HUES64 (cell line): ENCODE data around the gene RHOT1. TPM values are rescaled to one million over a fixed set of nuclear protein-coding genes. Genes with fewer than 3 reads are reported as not detected.
"Not testable (repeated sequence)": the region's sequence is repeated elsewhere in the genome, so short reads cannot be mapped to it uniquely, and the experiment has no call there.

Experiments
- H3K27ac ChIP-seq: 2 replicates; pipeline ENCODE4 v1.7.0; 2013; ENCODE audit warnings: low read depth, low read length, inconsistent platforms
- H3K27me3 ChIP-seq: 2 replicates; pipeline ENCODE4 v1.6.1; 2013; ENCODE audit warnings: mild to moderate bottlenecking, low read length; ENCODE audit not compliant: insufficient read depth
- H3K36me3 ChIP-seq: 2 replicates; pipeline ENCODE4 v1.6.1; 2013; ENCODE audit warnings: mild to moderate bottlenecking, low read length; ENCODE audit not compliant: insufficient read depth
- H3K4me1 ChIP-seq: 2 replicates; pipeline ENCODE4 v1.6.1; 2013; ENCODE audit warnings: mild to moderate bottlenecking, low read length, moderate library complexity; ENCODE audit not compliant: insufficient read depth
- H3K4me3 ChIP-seq: 2 replicates; pipeline ENCODE4 v1.5.1; 2013; ENCODE audit warnings: mild to moderate bottlenecking, low read length, moderate library complexity
- H3K9ac ChIP-seq: 2 replicates; pipeline ENCODE4 v1.6.1; 2013; ENCODE audit warnings: mild to moderate bottlenecking, low read depth, low read length
- H3K9me3 ChIP-seq: 2 replicates; pipeline ENCODE4 v1.6.1; 2013; ENCODE audit warnings: low read depth, low read length; ENCODE audit not compliant: insufficient read depth
- WGBS: fragments of 150-250, 120-280 bp; methylation state at CpG from one replicate; pipeline ENCODE4 v1.1.7; 2013; ENCODE audit warnings: missing lambda C conversion rate; 5-methylcytosine and 5-hydroxymethylcytosine counted together
- polyA plus RNA-seq, 2 experiments: library from polyadenylated mRNA; stranded (reverse); fragments of 50-300 nt; gene quantifications; one replicate each; pipeline ENCODE4 v1.2.3, GENCODE V29; 2013

RHOT1 gene
- 26.1 TPM for polyA plus RNA-seq (2013, experiment 1 of 2)
- polyA plus RNA-seq (2013, experiment 2 of 2): 27.4 TPM

DNA sequence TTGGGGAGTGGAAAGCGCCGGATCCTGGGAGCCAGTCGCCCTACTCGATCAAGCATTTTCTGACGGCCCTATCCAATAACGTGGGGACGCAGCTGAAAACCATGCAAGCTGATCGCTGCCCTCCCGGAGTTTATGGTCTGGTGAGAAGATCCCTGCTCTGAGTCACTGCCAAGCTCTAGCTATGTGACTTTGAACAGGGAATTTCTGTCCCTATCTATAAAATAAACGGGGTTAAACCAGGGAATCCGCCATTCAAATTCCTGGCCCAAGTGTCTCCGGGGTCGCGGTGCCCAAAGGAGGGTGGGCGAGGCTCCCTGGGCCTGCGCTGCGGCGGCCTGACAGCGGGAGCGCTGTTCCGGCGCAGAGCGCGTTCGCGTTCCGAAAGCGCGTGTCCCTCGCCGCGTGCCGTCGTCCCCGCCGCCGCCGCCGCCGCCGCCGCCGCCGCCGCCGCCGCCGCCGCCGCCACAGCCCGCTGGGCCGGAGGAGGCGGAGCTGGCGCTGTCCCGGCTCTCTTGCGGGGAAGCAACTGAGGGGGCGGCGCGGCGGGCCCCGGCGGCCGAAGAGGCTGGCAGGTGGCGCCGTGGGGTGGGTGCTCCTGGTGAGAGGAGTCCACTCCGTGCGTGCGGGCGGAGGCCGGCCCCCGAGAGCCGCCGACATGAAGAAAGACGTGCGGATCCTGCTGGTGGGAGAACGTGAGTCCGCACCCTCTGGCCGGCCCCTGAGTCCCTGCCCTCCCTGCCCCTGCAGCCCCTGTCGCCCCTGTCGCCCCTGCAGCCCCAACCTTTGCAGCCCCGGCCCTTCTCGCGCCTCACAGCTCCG is at the start of gene RHOT1:
Gene RHOT1, plus strand, starts transcription at position 465 of the 819 bp plus-strand sequence. Its CDS starts 191 bp downstream, at position 656.
- under 1% methylated on average over 84 of the region's 84 CpGs for WGBS
- H3K4me3 ChIP-seq: peak within 1 kb of the TSS; percentile 88
- peak within 1 kb of the TSS; percentile 77 for H3K9ac ChIP-seq
- H3K36me3 ChIP-seq: no peaks in the 10 kb centered on the region
- H3K27ac ChIP-seq: peak within 1 kb of the TSS; percentile 71; the same call in 1 of the 2 replicates
- H3K27me3 ChIP-seq: no peaks in the 10 kb centered on the region
- peaks cover 12% of the 10 kb centered on the region for H3K4me1 ChIP-seq
- H3K9me3 ChIP-seq: no peaks in the 10 kb centered on the region

DNA sequence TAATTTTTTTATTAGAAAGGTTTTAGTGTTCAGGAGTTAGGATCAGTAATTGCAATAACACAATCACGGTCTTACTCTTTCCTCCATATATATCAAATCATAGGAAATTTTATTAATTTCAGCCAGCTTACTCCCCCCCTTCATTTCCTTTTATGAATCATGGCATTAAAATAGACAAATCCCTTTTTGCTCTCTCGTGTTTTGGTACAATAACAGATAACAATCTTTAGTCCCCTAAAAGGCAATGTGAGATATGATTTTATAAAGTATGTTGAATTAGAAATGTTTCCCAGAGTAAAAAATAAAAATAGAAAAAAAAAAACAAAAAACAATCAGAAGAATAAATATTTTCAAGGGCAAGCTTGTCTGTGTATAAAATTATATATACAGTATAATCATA is 42.6 kb upstream of the RHOT1 start:
- Histone ChIP-seq H3K9ac (no peak overlapping the region), H3K4me3 (no peak overlapping the region), H3K27me3 (no peaks in the 10 kb centered on the region), H3K27ac (no peak overlapping the region), H3K9me3 (no peaks in the 10 kb centered on the region), H3K36me3 (no peaks in the 10 kb centered on the region), H3K4me1 (peaks cover 9% of the 10 kb centered on the region; the same call in 1 of the 2 replicates)
- 95% methylated on average over 2 of the region's 2 CpGs for WGBS

DNA sequence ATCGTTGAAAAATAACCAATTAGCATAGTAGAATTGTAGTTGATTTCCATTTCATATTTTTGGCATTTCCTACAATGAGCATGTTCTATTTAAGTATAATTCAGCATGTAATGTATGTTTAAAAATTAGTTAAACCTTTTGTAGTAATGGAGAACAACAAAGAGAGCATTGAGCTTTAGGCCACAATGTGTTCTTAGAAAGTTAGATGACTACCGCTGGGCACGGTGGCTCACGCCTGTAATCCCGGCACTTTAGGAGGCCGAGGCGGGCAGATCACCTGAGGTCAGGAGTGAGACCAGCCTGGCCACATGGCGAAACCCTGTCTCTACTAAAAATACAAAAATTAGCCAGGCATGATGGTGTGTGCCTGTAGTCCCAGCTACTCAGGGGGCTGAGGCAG is 42.0 kb upstream of the RHOT1 start:
- not testable (repeated sequence) for H3K9me3 ChIP-seq, H3K4me3 ChIP-seq, H3K27ac ChIP-seq, H3K36me3 ChIP-seq, H3K4me1 ChIP-seq, H3K27me3 ChIP-seq, H3K9ac ChIP-seq
- 94% methylated on average over 8 of the region's 8 CpGs for WGBS

DNA sequence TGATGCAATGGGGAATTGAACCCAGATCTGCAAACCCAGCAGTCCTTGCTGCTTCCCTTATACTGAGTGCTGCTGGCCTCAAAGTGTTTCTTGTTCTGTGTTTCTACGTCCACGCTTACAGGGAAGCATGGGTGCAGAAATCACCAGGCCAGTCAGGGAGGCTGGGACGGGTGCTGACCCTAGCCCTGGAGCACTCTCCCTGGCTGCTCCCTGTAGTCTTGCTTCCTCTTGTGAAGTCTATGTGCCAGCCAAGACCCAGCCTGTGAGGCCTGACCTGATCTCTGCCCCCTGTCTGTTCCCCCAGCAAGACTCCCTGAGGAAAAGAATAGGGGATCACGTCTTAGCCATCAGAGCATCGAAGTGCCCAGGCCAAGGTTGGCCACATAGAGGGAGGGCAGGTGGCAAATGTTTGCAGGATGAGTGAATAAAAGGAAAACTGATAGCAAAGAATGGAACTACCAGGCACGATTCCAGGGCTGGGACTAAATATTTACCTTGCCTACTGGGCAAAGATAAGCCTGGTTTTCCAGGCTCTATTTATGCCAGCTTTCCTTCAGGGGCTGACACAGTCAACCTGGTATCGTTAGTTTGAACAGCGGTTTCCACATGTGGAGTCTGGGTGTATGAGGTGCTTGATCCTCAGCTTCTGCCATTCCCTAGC is 41.2 kb upstream of the RHOT1 start:
- Histone ChIP-seq H3K4me3 (no peak overlapping the region), H3K9me3 (no peaks in the 10 kb centered on the region), H3K27ac (no peak overlapping the region), H3K4me1 (peaks cover 9% of the 10 kb centered on the region; the same call in 1 of the 2 replicates), H3K9ac (no peak overlapping the region), H3K36me3 (no peaks in the 10 kb centered on the region), H3K27me3 (no peaks in the 10 kb centered on the region)
- 89% methylated on average over 8 of the region's 8 CpGs for WGBS

DNA sequence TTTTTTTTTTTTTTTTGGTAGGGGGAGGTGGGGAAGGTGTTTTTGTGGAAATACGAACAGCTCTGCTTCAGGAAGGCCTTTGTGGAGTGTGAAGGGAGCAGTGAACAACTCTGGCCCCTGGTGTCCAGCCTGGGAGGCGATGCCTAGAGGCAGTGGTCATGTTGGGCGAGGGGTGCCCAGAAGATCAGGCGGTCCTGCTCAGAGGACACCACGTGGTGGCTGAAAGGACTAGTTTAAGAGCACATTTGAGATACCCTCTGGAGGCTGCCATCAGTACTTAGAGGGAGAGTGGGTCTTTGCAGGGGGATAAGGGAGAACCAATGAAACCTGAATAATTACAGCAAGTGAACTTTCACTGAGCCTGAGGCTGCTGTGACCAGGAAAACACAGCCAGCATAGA is 40.1 kb upstream of the RHOT1 start:
- Histone ChIP-seq H3K36me3 (no peaks in the 10 kb centered on the region), H3K27me3 (no peaks in the 10 kb centered on the region), H3K4me1 (peaks cover 11% of the 10 kb centered on the region; the same call in 1 of the 2 replicates), H3K4me3 (no peak overlapping the region), H3K27ac (no peak overlapping the region), H3K9me3 (no peaks in the 10 kb centered on the region), H3K9ac (no peak overlapping the region)
- 83% methylated on average over 5 of the region's 5 CpGs for WGBS

DNA sequence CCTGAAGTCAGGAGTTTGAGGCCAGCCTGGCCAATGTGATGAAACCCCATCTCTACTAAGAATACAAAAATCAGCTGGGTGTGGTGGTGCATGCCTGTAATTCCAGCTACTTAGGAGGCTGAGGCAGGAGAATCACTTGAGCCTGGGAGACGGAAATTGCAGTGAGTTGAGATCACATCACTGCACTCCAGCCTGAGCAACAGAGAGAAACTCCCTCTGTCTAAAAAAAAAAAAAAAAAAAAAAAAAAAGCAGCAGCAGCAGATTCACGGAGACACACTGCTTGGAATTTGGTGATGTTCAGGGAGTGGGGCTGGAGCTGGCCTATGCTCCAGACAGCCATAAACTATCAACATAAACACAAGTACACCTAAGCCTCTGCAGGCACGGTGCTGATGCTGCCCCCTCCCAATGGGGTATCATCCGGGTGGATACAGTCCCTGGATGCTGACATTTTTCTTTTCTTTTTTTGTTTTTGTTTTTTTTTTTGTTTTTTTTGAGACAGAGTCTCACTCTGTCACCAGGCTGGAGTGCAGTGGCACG is 39.6 kb upstream of the RHOT1 start:
- Histone ChIP-seq H3K27ac (no peak overlapping the region), H3K36me3 (no peaks in the 10 kb centered on the region), H3K4me1 (peaks cover 15% of the 10 kb centered on the region), H3K9ac (no peak overlapping the region), H3K4me3 (no peak overlapping the region), H3K9me3 (no peaks in the 10 kb centered on the region), H3K27me3 (no peaks in the 10 kb centered on the region)
- WGBS: 93% methylated on average over 5 of the region's 5 CpGs

DNA sequence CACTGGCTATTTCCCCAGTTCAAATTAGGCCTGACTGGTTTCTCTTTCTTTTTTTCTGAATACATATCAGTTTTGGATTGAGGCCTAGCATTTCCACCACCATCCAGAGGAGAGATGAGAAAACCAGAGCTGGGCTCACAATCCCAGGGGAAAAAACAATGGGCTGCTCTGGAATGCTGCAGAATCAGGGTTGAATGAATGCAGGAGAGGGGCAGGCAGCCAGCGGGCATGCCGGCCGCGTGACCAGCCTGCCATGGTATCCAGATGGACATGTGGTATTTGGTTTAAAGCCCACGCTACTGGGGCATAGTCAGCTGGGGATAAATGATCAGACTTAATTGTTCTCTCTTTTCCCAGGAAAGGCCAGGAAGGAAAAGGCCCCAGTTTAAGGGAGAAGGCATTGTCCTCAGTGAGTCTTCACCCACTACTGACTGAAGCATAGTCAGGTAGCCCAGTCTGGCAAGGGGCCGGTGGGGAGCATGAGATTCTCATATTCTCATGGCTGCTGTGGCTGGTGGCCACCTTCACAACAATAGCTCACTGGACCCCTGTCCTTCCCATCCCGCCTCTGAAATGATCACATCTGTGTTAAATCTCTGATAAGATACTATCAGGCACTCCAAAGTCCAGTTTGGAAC is 38.7 kb upstream of the RHOT1 start:
- Histone ChIP-seq H3K36me3 (no peaks in the 10 kb centered on the region), H3K9me3 (no peaks in the 10 kb centered on the region), H3K27me3 (no peaks in the 10 kb centered on the region), H3K4me1 (peaks cover 23% of the 10 kb centered on the region), H3K4me3 (no peak overlapping the region), H3K27ac (no peak overlapping the region), H3K9ac (no peak overlapping the region)
- 89% methylated on average over 7 of the region's 7 CpGs for WGBS

DNA sequence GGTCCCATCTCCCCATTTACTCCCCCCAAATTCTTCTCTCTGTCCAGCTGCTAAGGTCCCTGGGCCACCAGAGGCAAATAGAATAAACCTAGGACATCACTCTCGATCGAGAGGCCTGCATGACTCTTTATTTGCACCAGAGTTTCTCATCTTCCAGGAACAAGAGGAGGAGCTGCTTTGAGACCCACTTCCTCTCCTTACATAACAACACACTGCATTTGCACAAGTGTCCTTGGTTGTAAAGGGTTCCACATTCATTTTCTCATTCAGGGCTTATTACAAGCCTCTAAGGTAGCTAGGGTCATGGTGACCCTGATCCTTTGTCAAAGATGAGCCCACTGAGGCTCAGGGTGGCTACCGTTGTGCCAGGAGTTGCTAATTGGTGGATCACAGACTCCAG is 38.1 kb upstream of the RHOT1 start:
- Histone ChIP-seq H3K9me3 (no peaks in the 10 kb centered on the region), H3K27me3 (no peaks in the 10 kb centered on the region), H3K4me3 (no peak overlapping the region), H3K9ac (no peak overlapping the region), H3K27ac (no peak overlapping the region), H3K36me3 (no peaks in the 10 kb centered on the region), H3K4me1 (peaks cover 23% of the 10 kb centered on the region)
- 80% methylated on average over 3 of the region's 3 CpGs for WGBS

DNA sequence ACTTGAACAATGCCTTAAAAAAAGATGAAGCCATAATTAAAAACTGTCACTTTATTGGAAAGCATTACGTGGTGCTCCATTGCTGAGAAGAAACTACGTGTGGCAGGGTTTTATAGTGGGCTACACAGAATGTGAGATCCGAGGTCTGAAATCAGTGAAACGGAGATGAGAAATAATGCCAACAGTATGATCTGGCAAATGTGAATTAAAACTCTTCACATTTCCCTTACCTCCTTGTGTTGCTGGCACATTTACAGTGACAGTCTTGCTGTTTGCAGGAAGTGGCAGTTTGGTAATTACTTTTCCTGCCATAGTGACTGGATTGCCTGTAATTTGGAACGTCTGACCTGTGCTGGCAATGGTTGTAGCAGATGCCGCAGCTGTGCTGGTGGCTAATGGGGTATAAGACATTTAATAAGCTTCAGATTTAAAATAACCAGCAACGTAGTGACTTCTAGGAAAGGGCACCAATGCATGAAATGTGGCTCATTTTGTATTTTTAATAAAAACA is 35.8 kb upstream of the RHOT1 start:
- not testable (repeated sequence) for H3K27ac ChIP-seq, H3K27me3 ChIP-seq, H3K4me3 ChIP-seq, H3K36me3 ChIP-seq, H3K9me3 ChIP-seq, H3K9ac ChIP-seq
- WGBS: 90% methylated on average over 6 of the region's 7 CpGs
- H3K4me1 ChIP-seq: peaks cover 29% of the 10 kb centered on the region

DNA sequence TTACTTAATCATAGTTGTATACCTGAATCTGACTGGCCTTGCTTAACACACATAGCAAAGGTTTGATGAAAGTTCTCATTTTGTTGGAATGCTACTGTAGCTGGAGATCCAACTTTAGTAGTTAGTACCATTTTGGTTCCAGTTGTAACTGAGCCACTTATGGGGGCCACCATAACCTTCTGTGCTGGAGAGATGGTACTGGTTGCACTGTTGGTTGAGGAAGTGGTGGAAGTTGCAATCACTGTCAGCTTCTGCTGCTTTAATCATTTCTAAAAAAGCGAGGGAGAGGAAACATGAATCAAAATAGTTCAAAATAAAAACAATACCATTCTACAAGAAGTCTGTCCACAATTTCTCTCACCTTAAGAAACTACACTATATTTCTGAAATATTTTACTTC is 35.1 kb upstream of the RHOT1 start:
- not testable (repeated sequence) for H3K27me3 ChIP-seq, H3K4me3 ChIP-seq, H3K36me3 ChIP-seq, H3K9ac ChIP-seq, H3K9me3 ChIP-seq, H3K27ac ChIP-seq
- peaks cover 29% of the 10 kb centered on the region for H3K4me1 ChIP-seq
- 100% methylated on average over 1 of the region's 1 CpG for WGBS

DNA sequence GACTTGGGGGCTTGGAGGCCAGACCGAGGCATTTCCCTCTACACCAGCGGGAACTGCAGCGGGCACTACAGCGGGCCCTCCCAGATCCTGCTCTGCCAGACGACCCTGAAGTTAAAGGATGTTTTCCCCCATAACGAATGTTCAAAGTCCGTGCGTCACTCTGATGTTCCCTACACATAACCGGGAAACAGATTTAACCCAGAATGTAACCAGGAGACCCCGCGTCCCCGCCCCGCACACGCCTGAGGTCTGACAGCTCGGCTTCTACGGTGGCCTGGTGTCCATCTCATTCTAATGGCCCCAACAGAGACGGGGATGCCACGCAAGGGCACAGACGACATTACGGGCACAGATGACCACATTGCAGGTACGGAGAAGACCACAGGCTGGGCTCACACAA is 31.7 kb upstream of the RHOT1 start:
- H3K4me3 ChIP-seq: no peak overlapping the region
- no peak overlapping the region for H3K9ac ChIP-seq
- H3K9me3 ChIP-seq: no peaks in the 10 kb centered on the region
- H3K27ac ChIP-seq: no peak overlapping the region; the same call in 1 of the 2 replicates
- no peaks in the 10 kb centered on the region for H3K27me3 ChIP-seq
- WGBS: 91% methylated on average over 21 of the region's 21 CpGs
- H3K4me1 ChIP-seq: peaks cover 26% of the 10 kb centered on the region
- H3K36me3 ChIP-seq: no peaks in the 10 kb centered on the region
